DMS53 (cell line): ENCODE results near the gene ENAM.
"Not testable (repeated sequence)": the region's sequence is repeated elsewhere in the genome, so short reads cannot be mapped to it uniquely, and the experiment has no call there.

Source experiments
- DNase-seq: peaks from one replicate; lab custom pipeline; 2025; lab: John Stamatoyannopoulos, UW

The ENAM gene

DNA sequence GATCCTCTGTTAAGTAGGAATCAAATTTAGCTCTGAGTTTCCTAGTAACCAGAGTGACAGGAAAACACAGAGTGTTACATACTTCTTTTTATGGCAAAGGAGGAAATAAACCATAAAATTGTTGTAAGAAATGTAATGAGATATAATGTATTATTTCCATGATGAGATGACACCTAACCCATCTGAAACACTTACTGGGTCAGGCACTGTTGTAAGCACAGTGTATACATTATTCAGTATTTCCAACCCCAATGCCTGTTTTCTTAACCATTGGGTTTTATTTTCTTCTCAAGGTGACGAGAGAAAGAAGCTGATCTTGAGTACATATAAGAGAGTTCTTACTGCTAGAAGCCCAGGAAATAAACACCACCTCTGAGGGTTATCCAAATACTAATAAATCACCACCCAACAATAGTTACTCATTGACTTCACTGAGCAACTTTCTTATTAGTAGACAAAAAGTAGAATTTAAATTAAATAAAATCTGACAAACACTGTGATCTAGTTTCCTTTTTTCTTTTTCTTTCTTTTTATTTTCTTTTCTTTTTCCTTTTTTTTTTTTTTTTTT, 4.2 kb upstream of the ENAM start:
- peak; percentile 44 for DNase-seq

DNA sequence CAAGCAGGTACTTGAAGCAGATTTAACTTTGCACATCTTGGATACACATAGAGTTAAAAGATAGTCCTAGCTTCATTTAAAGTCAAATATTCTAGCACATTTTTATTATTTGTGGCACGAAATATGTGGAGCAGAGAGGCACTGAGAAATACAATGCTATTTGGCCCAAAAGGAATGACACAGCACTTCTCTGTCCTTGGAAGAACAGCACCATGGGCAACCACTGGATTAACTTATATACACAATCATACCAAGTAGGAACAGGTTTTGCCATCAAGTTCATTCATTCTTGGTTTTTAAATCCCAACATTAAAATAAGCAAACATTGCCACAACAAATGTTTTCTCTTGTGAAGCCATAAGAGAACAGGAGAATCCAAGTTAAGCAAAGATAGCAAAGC, 924 bp upstream of the ENAM start:
- DNase-seq: peak; percentile 17

DNA sequence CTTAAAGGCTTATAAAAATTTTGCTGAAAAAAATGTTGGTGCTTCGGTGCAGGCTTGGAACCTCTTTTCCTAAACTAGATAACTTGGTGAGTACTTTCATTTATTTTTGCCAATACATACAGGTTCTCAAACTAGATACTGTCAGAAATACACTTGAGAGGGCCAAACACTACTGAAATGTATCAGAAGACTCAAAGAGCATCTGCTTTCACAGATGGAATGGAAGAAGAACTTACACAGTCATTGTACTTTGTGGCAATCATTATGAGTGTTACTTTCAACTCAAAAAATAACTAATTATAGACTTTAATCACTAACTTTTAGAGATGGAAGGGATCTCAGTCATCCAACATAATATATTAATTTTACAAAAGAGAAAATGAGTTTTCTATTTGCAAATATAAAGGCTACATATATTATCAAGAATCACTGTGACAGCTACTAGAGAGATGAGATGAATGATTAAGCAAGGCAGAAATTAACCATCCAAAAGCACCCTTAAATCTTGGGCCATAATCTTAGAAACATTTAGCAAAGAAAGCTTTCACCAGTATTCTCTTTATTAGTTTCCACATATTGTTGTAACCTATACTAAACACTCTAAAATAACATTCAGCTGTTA, 1.0 kb downstream of the ENAM start:
- DNase-seq: no peak

DNA sequence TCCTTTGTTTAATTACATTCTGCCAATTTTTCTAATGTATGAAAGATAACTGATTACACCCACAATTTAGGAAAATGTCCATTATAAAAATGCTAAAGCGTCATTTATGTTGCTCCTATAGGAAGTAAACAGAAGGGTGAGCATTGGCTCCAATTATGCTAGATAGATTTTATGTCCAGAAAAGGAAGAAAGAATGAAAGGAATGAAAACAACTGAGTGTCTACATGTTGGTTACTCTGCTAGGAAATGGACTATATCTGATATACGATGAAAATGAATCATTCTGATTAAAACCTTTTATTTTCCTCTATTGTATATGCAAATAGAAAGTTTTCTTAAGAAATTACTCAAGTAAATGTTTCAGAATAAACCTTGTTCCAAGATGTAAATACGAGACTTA, 1.6 kb downstream of the ENAM start:
- no peak for DNase-seq

DNA sequence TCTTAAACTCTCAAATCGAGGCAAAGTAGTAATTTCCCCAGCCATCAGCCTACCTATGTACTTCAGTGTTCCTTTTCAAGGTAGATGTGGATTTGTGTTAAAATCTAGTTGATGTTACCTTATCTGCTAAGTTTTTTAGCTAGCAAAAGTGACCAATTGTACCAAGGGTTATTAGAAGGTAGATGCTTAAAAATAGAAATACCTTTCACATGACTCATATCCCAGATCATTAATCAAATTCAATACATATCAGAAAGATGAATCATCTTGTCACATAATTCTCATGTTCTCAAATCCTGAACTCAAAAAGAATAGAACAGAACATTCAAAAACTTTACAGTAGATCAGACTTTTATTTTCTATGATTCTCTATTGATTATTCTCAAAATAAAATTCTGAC, 3.5 kb downstream of the ENAM start:
- DNase-seq: peak; percentile 6

DNA sequence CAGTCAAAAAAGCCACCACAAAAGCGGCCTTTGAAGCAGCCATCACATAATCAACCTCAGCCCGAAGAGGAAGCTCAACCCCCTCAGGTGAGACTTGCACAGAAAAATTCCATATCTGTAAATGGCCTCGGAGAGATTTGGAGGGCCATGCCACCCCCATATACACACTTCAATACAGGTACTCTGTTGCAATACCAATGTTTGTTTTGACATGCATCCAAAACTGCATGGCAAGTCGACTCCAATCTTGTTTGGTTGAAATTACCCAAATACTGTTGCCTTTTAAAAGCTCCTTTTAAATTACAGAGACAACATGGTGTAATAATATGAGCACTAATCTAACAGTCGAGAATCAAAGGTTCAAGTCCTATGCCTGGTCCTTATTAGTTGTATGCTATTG, 5.9 kb downstream of the ENAM start:
- no peak for DNase-seq

DNA sequence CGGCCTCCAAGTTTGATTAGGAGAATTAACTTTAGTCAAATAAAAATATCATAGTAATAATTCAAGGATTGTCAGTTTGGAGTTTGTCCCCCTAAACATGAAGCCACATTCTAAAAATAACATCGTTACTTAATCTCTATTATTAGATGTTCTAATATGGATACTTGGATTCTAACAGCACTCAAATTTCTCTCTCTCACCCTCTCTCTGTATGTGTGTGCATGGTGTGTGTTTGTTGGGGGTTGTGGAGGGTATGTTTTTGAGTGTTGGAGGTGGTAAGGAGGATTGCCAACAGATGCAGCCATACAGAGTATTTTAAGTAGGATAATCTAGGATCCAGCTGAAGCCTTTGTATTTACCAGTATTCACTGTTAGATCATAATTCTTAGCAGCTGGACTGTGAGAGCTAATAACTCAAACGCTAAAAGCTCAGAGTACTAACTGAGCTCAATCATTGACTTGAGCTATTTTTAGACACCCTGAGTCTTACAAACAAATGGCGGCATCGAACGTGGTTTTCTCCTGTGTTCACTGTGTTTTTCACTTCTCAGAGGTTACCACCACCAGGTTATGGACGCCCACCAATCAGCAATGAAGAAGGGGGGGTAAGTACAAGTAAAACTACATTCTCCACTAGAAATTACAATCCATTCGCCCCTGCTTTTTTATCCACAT, 8.8 kb downstream of the ENAM start:
- DNase-seq: peak; percentile 65

DNA sequence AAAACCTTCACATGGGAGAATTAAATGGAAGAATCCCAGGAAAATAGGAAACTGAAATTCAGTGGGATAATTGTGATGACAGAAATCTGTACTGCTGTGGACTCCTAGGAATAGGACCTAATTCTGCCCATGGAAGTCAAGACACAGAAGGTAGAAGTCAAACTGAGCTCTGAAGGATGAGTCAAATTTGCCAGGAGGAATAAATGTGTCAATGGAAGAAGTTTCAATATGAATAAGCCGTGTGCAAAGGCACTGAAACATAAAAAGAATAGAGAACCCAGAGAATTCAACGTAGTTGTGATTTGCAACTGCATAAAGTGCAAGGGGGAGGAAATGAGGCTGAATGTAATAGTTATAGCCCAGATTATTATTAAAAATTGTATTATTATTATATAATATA, 11.6 kb downstream of the ENAM start:
- no peak for DNase-seq

DNA sequence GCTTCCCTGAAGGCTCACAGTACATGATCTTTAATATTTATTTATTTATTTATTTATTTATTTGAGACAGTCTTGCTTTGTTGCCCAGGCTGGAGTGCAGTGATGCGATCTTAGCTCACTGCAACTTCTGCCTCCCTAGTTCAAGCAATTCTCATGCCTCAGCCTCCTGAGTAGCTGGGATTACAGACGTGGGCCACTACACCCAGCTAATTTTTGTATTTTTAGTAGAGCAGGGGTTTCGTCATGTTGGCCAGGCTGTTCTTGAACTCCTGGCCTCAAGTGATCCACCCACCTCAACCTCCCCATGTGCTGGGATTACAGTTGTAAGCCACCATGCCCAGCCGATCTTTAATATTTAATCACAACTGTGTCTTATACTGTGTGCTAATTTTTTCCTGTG, 22.2 kb downstream of the ENAM start:
- DNase-seq: not testable (repeated sequence)

DNA sequence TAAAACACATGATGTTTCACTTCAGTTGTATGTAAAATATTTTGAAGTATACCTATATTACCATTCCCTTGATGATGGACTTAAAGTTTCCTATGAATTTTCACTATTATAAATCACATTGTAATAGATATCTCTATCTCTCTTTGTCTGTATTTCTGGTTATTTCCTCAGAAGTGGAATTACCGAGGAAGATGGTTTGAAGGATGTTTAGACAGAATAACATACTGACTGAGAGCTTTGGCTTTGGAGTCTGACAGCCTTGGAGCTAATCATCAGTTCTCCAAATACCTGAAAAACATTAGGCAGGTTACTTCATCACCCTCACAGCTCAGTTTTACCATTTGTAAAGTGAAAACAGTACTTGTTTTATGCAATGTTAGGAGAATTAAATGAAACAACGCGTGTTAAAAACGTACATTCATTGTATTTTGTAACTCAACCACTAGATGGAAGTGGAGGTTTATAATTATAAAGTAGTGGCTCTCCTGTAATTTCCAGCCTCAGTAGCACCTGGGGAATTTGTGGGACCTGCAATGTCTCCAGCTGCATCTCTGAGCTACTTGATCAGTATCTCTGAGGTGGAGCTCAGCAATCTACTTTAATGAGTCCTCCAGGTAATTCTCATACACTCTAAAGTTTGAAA, 23.4 kb downstream of the ENAM start:
- peak; percentile 55 for DNase-seq

DNA sequence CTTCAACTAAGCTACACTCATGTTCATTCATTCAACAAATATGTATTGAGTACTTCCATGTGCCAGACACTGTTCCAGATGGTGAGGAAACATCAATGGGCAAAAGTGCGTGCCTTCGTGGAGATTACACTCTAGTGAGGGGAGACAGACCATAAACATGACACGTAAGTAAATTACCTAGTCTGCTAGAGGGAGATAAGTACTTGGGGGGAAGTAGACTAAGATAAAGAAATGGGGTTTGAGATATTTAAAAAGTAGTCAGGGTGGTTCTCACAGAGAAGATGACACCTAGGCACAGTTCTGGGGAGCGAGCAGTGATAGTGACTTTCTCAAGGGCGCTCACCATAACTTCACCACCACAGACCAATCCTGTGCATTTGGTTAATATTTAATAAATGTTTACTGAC, 26.1 kb downstream of the ENAM start:
- DNase-seq: no peak

DNA sequence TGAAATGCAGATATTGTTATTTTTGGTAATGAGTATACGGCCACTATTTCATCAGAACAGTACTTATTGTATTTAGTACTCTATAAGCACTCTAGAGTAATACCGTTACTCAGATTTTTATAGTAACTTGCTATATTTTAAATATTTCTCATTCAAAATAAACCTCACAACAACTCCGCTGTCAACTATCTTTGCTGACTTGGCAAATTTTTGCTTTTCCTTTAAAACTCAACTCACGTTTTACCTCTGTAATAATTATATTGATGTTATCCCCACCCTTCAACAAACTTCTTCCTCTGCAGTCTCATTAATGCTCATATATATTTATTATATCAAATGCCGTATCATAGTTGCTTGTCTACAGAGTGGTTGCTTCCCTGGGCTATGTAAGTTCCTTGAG, 28.8 kb downstream of the ENAM start:
- DNase-seq: no peak

DNA sequence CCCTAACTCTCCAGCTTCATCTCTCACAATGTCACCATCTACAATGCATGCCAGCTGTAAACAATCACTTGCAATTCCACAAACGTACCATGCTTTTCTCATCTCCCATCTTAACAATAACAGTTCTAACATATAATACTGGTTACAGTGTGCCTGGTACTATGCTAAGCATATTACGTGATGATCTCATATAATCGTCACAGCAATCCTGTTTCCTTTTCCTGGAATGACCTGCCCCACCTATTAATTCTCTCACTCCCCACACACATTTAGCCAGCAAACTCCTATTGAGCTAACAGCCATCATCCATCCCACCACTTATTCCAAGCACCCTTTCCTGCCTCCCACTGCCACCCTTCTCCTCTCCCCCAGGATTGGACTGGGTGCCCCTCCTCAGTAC, 29.9 kb downstream of the ENAM start:
- DNase-seq: no peak

DNA sequence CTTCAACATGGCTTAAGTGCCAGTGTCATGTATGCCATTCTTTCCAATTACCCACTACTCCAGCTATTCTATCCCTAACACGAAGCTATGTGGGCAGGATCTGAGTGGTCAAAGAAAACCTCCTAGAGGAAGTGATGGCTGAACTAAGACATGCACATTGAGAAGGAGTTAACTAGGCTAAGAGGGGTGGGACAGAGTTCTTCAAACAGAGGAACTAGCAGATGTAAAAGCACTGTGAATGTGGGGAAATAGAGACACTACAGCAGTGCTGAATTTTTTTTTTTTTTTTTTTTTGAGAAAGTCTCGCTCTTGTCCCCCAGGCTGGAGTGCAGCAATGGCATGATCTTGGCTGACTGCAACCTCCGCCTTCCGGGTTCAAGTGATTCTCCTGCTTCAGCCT, 31.6 kb downstream of the ENAM start:
- DNase-seq: no peak

DNA sequence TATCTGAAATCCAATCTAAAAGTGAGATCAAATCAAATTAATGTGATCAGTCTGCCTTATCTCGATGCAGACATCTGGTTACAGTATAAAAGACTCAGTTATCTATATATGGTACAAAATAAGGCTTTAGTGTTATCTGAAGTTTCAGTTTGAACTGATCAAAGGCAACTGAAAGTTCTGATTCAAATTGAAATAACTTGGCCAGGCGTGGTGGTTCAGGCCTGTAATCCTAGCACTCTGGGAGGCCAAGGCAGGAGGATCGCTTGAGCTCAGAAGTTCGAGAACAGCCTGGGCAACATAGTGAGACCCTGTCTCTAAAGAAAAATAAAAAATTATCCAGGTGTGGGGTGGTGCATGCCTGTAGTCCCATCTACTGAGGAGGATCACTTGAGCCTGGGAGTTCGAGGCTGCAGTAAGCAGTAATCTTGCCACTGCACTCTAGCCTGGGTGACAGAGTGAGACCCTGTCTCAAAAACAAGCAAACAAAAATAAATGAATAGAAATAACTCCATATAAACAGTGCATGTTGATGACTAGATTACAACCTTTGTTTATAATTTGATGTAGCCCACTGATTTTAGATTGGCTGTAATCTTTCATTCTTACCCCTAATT, 32.9 kb downstream of the ENAM start:
- not testable (repeated sequence) for DNase-seq

DNA sequence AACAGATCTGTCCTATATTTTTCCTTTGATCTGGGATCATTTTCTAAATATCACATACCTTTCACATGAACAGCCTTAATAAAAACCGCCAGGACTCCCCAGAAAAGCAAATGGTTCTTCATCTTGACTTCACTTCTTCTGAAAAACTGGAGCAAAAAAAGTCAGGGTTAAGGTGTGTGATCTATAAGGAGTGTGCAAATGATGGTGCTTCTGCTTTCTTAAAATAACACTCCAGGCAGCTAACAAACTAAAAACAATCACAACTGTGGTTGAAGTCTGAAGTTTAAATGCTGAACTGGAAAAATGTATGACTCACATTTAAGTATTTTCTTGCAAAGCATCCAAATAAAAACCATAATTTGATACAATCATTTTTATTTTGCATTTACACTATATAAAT, 37.8 kb downstream of the ENAM start, which contains the start of gene JCHAIN:
JCHAIN (minus strand) TSS at position 140 of the 400 bp plus-strand sequence; CDS start at position 122, 18 bp downstream.
- DNase-seq: no peak

DNA sequence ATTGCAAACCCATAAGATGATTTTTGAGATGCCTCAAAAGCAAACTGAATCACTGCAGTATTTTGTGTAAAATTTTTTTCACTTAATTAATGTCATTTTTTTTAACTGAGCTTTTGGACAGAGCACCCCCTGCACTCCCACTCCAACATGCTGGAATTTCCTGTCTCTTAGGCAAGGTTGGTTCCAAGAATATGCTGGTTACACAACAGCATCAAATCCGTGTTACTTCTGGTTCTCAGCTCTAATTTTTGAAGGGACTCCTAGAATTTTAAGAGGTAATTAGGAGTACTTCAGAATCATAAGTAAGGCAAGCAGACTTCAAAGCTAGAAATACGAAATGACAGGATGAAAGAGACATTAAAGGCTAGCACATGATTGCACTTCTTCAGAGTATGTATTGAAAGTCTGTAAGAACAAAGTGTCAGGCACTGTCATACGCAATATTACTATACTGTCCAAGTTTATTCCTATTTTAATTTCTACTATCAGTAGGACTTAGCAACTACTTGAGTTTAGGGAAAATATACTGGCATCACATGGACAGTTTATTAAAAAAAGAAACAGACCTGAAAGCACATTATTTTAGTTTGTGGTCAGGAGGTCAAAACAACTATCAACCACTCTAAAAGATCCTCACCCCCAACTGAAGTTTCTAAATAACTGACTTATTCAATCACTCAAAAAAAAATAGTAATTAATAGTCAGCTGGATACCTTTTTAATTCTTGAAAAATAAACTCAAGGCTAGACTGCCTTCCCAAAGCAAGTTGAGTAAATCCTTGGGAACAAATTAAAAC, 39.4 kb downstream of the ENAM start:
- no peak for DNase-seq

DNA sequence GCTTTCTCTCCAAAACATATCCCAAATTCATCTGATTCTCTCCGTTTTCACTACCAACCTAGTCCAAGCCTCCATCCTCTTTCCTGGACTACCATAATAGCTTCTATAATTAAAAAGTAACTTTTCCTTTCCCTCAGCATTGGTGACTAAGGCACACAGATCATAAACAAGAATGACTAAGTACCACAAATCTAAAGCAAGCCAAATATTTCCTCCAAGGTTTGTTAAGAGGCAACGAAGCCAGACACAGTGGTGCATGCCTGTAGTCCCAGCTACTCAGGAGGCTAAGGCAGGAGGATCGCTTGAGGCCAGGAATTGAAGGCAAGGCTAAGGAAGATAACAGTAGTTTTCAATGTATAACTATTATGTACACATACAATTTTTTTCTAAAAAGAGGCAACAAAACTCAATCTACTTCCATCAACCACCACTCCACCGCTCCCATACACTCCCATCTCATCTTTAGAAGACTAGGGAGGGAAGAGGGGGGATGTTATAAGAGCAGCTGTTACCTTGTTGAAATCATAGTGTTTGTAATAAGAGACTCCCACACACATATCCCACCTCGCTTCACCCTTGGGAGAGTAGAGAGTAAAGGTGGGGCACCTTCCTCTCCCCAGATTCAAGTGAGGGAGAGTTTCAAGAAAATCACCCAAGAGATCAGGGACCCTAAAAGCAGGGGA, 41.9 kb downstream of the ENAM start:
- no peak for DNase-seq

DNA sequence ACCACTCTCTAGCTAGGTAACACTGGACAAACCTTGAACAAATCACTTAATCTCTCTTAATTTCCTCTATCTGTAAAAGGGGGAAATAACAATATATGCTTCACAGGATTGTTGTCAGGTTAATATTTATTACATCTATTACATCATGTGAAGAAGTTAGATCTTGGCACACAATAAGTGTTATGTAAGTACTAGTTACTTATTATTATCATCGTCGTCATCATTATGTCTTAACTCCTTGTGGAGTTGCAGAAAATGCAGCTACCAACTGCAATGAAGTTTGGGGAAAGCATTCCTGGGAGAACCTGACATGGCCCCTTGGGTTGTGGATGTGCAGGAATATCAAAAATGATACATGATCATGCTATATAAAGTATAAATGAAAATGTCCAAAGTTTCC, 42.5 kb downstream of the ENAM start:
- no peak for DNase-seq

DNA sequence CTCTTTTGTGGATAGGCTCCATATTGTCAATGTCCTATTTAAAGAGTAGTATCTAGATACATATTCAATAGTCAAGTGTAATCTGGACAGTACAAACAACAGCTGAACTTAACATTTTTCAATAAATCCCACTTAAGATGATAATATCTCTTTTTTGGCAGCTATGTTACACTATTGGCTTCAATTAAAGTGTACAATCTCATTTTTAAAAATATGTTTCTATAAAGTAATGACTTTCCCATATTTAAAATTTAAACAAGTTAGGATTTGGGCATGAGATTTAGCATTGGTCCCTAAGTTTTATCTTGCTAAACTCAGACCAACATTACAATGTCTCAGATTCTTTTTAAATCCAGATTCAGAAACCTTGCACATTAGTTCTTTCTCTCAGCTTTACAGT, 45.6 kb downstream of the ENAM start:
- no peak for DNase-seq

DNA sequence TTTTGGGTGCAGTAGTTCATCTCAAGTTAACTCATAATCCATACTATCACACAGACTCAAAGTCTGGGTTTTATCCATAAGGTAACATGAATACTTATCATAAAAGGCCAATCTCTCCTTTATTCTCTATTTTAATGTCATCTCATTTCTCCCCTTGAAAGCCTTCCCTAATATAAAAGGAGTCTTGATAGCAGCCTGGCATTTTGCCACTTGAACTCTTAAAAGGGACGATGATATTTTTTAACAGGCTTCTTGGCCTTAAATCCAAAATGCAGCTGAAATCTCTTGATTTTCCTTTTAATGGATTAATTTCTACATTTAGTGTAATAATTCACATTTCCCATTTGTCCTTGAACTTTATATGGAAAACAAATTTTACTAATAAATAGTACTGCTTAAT, 46.2 kb downstream of the ENAM start:
- DNase-seq: no peak
